Loucy (cell line): ENCODE measurements around the gene MZF1.
"Not testable (repeated sequence)": the region's sequence is repeated elsewhere in the genome, so short reads cannot be mapped to it uniquely, and the experiment has no call there.

ENCODE experiments used
- H2AFZ ChIP-seq: fragments of 200-600 bp; sonication (generic); 2 replicates; pipeline ENCODE4 v1.6.0; 2016; ENCODE audit warnings: antibody characterized with exemption, mild to moderate bottlenecking, low read length, moderate library complexity
- H3F3A ChIP-seq: fragments of 200-600 bp; 2 replicates; pipeline ENCODE4 v1.6.0; 2016; ENCODE audit warnings: antibody characterized with exemption, low read depth, mild to moderate bottlenecking
- H3K27me3 ChIP-seq: fragments of 200-600 bp; sonication (generic); 2 replicates; pipeline ENCODE4 v1.6.1; 2014; ENCODE audit warnings: low read length, mild to moderate bottlenecking; ENCODE audit not compliant: insufficient read depth, poor library complexity, severe bottlenecking
- H3K36me3 ChIP-seq: fragments of 200-600 bp; sonication (generic); 2 replicates; pipeline ENCODE4 v1.6.1; 2016; ENCODE audit warnings: low read length; ENCODE audit not compliant: insufficient read depth
- H3K4me1 ChIP-seq: fragments of 200-600 bp; sonication (generic); 2 replicates; pipeline ENCODE4 v1.5.1; 2014; ENCODE audit warnings: low read length, mild to moderate bottlenecking; ENCODE audit not compliant: insufficient read depth, poor library complexity, severe bottlenecking
- H3K4me2 ChIP-seq: fragments of 200-600 bp; sonication (generic); 2 replicates; pipeline ENCODE4 v1.6.0; 2014; ENCODE audit warnings: antibody characterized with exemption, low read length, low read depth, mild to moderate bottlenecking; ENCODE audit not compliant: poor library complexity, severe bottlenecking
- H3K4me3 ChIP-seq: fragments of 200-600 bp; sonication (generic); 2 replicates; pipeline ENCODE4 v1.5.1; 2014; ENCODE audit warnings: low read length, mild to moderate bottlenecking, mixed read lengths; ENCODE audit not compliant: poor library complexity, severe bottlenecking
- H3K79me2 ChIP-seq: fragments of 200-600 bp; sonication (generic); 2 replicates; pipeline ENCODE4 v1.6.1; 2014; ENCODE audit warnings: low read length; ENCODE audit not compliant: insufficient read depth
- H3K9ac ChIP-seq: fragments of 200-600 bp; sonication (generic); 2 replicates; pipeline ENCODE4 v1.6.0; 2014; ENCODE audit warnings: mild to moderate bottlenecking, low read depth, low read length, moderate library complexity; ENCODE audit not compliant: poor library complexity, severe bottlenecking
- H3K9me2 ChIP-seq: fragments of 200-600 bp; sonication (generic); replicated peaks from 2 replicates; pipeline ENCODE4 v1.6.1; 2016; ENCODE audit warnings: low read depth, low read length, mixed read lengths
- H3K9me3 ChIP-seq: fragments of 200-600 bp; sonication (generic); 2 replicates; pipeline ENCODE4 v1.6.1; 2014; ENCODE audit warnings: mild to moderate bottlenecking, antibody characterized with exemption, low read length, low read depth; ENCODE audit not compliant: insufficient read depth
- H4K20me1 ChIP-seq: fragments of 200-600 bp; sonication (generic); 2 replicates; pipeline ENCODE4 v1.6.0; 2014; ENCODE audit warnings: antibody characterized with exemption, low read length, mild to moderate bottlenecking; ENCODE audit not compliant: insufficient read depth, poor library complexity, severe bottlenecking
- CTCF ChIP-seq: fragments of 200-600 bp; sonication (generic); conservative IDR thresholded peaks from 2 replicates; pipeline ENCODE4 v1.5.1; 2014; ENCODE audit warnings: mild to moderate bottlenecking, antibody characterized with exemption, low read length
- EZH2phosphoT487 ChIP-seq: fragments of 200-600 bp; IDR thresholded peaks from 2 replicates; pipeline ENCODE4 v1.6.1; 2018; ENCODE audit warnings: antibody characterized with exemption, mild to moderate bottlenecking, moderate library complexity, borderline replicate concordance

MZF1 gene

GRCh38 chr19:58581227-58582141 lies 8.3 kb upstream of the MZF1 start:
- Histone ChIP-seq H2AFZ (no peak overlapping the region), H3F3A (no peaks in the 10 kb centered on the region), H3K4me3 (no peak overlapping the region), H3K4me1 (peaks cover 20% of the 10 kb centered on the region), H3K79me2 (peaks cover 9% of the 10 kb centered on the region; the same call in 1 of the 2 replicates), H3K27me3 (no peaks in the 10 kb centered on the region), H3K36me3 (peaks cover 4% of the 10 kb centered on the region; the same call in 1 of the 2 replicates), H3K9me3 (no peaks in the 10 kb centered on the region), H3K9ac (peak overlapping the region; percentile 61), H3K9me2 (no peaks in the 10 kb centered on the region), H3K4me2 (peak overlapping the region; percentile 68), H4K20me1 (no peaks in the 10 kb centered on the region)
- TF ChIP-seq EZH2phosphoT487 (no peak), CTCF (peak; percentile 100)

- Histone ChIP-seq H3K4me3 (no peak overlapping the region), H3K79me2 (peaks cover 9% of the 10 kb centered on the region; the same call in 1 of the 2 replicates), H3K4me1 (peaks cover 23% of the 10 kb centered on the region), H3K27me3 (no peaks in the 10 kb centered on the region), H2AFZ (no peak overlapping the region), H3K36me3 (peaks cover 4% of the 10 kb centered on the region; the same call in 1 of the 2 replicates), H4K20me1 (no peaks in the 10 kb centered on the region), H3F3A (no peaks in the 10 kb centered on the region; the same call in 1 of the 2 replicates), H3K9me3 (no peaks in the 10 kb centered on the region), H3K9me2 (no peaks in the 10 kb centered on the region), H3K9ac (peak overlapping the region; percentile 34), H3K4me2 (peak overlapping the region; percentile 18)
- no peak for TF ChIP-seq CTCF
- TF ChIP-seq EZH2phosphoT487 = no peak
Observed at GRCh38 chr19:58579473-58580142, 6.5 kb upstream of the MZF1 start.

DNA sequence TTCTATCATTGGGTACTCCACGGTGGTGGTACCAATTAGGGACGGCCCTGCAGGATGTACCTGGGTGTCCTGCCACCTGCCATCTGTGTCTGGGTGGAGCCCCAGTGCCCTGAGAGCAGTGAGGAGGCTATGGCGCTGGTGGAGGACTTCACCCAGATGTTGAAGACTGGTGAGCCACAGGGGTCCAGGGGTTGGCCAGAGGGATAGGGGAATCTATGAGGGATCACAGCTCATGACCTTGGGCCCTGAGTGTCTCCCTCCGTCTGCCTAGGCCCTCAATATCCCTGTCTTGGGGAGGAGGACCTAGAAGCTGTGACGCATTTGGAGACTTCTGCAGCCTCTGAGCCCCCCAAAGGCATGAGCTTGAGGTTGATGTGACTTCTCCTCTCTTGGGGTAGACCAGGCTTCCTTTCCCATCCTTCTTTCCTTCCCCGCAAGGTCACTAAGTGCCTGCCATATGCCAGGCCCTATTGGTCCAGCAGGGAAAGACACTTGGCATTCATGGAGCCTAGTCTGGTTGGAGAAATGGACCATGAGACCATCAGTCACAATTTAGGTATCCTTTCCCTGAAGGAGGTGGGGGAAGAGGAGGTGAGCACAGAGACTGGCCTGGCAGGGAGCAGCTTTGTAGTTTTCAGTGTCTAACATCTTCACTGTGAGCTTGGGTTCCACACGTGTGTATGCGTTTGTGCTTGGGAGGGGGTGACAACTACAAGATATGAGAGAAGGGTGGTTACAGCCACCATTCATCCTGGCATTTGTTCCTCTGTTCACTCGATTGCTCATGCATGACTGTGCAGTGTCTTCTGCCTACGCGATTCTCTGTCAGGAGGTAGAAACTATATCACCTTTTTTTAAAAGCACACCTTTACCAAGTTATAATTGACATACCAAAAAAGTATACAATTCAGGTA lies 5.1 kb upstream of the MZF1 start:
- H3K27me3 ChIP-seq = no peaks in the 10 kb centered on the region
- peak overlapping the region; percentile 18 for H3K4me2 ChIP-seq
- no peaks in the 10 kb centered on the region for H4K20me1 ChIP-seq
- H3K36me3 ChIP-seq = peaks cover 3% of the 10 kb centered on the region; the same call in 1 of the 2 replicates
- H3K4me1 ChIP-seq = peaks cover 32% of the 10 kb centered on the region
- H3K9me2 ChIP-seq = no peaks in the 10 kb centered on the region
- H3K9ac ChIP-seq = peak overlapping the region; percentile 24
- TF ChIP-seq CTCF (no peak), EZH2phosphoT487 (no peak)
- peaks cover 9% of the 10 kb centered on the region; the same call in 1 of the 2 replicates for H3K79me2 ChIP-seq
- no peak overlapping the region for H2AFZ ChIP-seq
- H3K4me3 ChIP-seq = no peak overlapping the region
- no peaks in the 10 kb centered on the region for H3K9me3 ChIP-seq
- peaks cover 7% of the 10 kb centered on the region; the same call in 1 of the 2 replicates for H3F3A ChIP-seq

GRCh38 chr19:58577581-58577980 lies 4.4 kb upstream of the MZF1 start:
- H3K79me2 ChIP-seq, H3F3A ChIP-seq, H3K27me3 ChIP-seq, H3K9me2 ChIP-seq, H4K20me1 ChIP-seq, H3K9me3 ChIP-seq, H3K4me3 ChIP-seq, H2AFZ ChIP-seq, H3K36me3 ChIP-seq: not testable (repeated sequence)
- peaks cover 32% of the 10 kb centered on the region for H3K4me1 ChIP-seq
- H3K4me2 ChIP-seq = peak overlapping the region; percentile 18
- H3K9ac ChIP-seq = peak overlapping the region; percentile 24
